K562 (cell line): ENCODE measurements around the gene HGF. TPM values are rescaled to one million over a fixed set of nuclear protein-coding genes. Genes with fewer than 3 reads are reported as not detected.

Experiments used
- ATAC-seq: fragments of 200-7000 bp; cut with Tn5 transposase; 3 replicates; pipeline ENCODE4 v1.9.1; 2020; ENCODE audit warnings: moderate library complexity
- BruUV-seq: library from RNA; stranded (reverse); fragments of 400-500 nt; replicated peaks from 2 replicates; lab custom pipeline; 2021; lab: Mats Ljungman, UMichigan
- CTCF ChIA-PET: fragments of 300-600 bp; formaldehyde crosslinking; extraction: SDS; loops from one replicate; lab custom pipeline; 2021; ENCODE audit warnings: low intra/inter-chr PET ratio; lab: Yijun Ruan, JAX
- POLR2A ChIA-PET: fragments of 300-600, 350-650 bp; sonication (Branson Sonifier 250); formaldehyde crosslinking; extraction: SDS; loops from one replicate; lab custom pipeline; 2021; ENCODE audit warnings: antibody characterized with exemption, inconsistent platforms; lab: Yijun Ruan, JAX
- DNase-seq, 4 experiments: peaks; one replicate each; pipeline versions ENCODE4 v3.0.0 to v3.0.0-alpha.2; 2011 to 2018; ENCODE audit warnings: low spot score in 3 of 4, mixed read lengths in 3 of 4; ENCODE audit errors: extremely low read depth in 1 of 4
- FAIRE-seq: peaks from 2 replicates; lab custom pipeline; 2011; peaks lifted over from hg19 to GRCh38; lab: Jason Lieb, UNC
- H2AFZ ChIP-seq: 2 replicates; pipeline ENCODE4 v1.6.0; 2011; ENCODE audit warnings: low read depth, low read length, control low read depth, inconsistent platforms
- H3K27ac ChIP-seq: fragments of 200-600 bp; 3 replicates; pipeline ENCODE4 v1.8.0; 2011; ENCODE audit warnings: low read depth, mild to moderate bottlenecking, control low read depth, inconsistent platforms, low read length, moderate library complexity, mixed read lengths; ENCODE audit errors: extremely low read depth
- H3K27me3 ChIP-seq, 2 experiments: fragments of 300-600 bp in 1 of 2; 2 replicates in 1 of 2; 3 replicates in 1 of 2; pipeline versions ENCODE4 v1.6.0 to v1.8.0; 2011; ENCODE audit warnings: inconsistent platforms in 2 of 2, low read length in 2 of 2, mild to moderate bottlenecking in 1 of 2, mixed read lengths in 1 of 2, moderate library complexity in 1 of 2; ENCODE audit not compliant: control insufficient read depth in 2 of 2, insufficient read depth in 2 of 2
- H3K36me3 ChIP-seq: fragments of 300-600 bp; 3 replicates; pipeline ENCODE4 v1.8.0; 2011; ENCODE audit warnings: mild to moderate bottlenecking, low read length, inconsistent platforms; ENCODE audit not compliant: control insufficient read depth, insufficient read depth
- H3K4me1 ChIP-seq, 2 experiments: fragments of 200-600 bp in 1 of 2; replicated peaks in 1 of 2; 2 replicates in 1 of 2; 3 replicates in 1 of 2; pipeline versions ENCODE4 v1.5.1 to v1.8.0; 2011; ENCODE audit warnings: inconsistent platforms in 2 of 2, low read length in 2 of 2, mild to moderate bottlenecking in 1 of 2, mixed read lengths in 1 of 2, moderate library complexity in 1 of 2; ENCODE audit not compliant: control insufficient read depth in 2 of 2, insufficient read depth in 2 of 2
- H3K4me2 ChIP-seq: 2 replicates; pipeline ENCODE4 v1.6.1; 2011; ENCODE audit warnings: low read length, control low read depth, inconsistent platforms, mixed read lengths; ENCODE audit not compliant: insufficient read depth
- H3K4me3 ChIP-seq: fragments of 200-600 bp; sonication (generic), shearing (Covaris generic); 2 replicates; pipeline ENCODE4 v1.5.1; 2016; ENCODE audit warnings: control low read depth, inconsistent platforms
- H3K79me2 ChIP-seq: fragments of 200-600 bp; 3 replicates; pipeline ENCODE4 v1.8.0; 2011; ENCODE audit warnings: low read length, inconsistent platforms; ENCODE audit not compliant: control insufficient read depth, insufficient read depth
- H3K9ac ChIP-seq, 2 experiments: 2 replicates each; pipeline versions ENCODE4 v1.6.0 to v1.6.1; 2011; ENCODE audit warnings: low read depth in 2 of 2, low read length in 2 of 2, control low read depth in 1 of 2, inconsistent platforms in 1 of 2, mild to moderate bottlenecking in 1 of 2, mixed read lengths in 1 of 2; ENCODE audit not compliant: insufficient read depth in 1 of 2
- H3K9me1 ChIP-seq: one replicate; pipeline ENCODE4 v1.6.0; 2011; ENCODE audit warnings: inconsistent platforms, mild to moderate bottlenecking, low read length, moderate library complexity; ENCODE audit not compliant: control insufficient read depth, insufficient read depth
- H3K9me3 ChIP-seq: replicated peaks from 2 replicates; pipeline ENCODE4 v1.5.1; 2011; ENCODE audit warnings: low read depth, low read length, inconsistent platforms; ENCODE audit not compliant: control insufficient read depth, insufficient read depth
- H4K20me1 ChIP-seq: replicated peaks from 2 replicates; pipeline ENCODE4 v1.6.1; 2011; ENCODE audit warnings: low read length, inconsistent platforms, mixed read lengths; ENCODE audit not compliant: control insufficient read depth, insufficient read depth
- ARID2 ChIP-seq: fragments of 450-650 bp; IDR thresholded peaks from 2 replicates; pipeline ENCODE4 v1.6.1; 2017; ENCODE audit warnings: antibody characterized with exemption, mild to moderate bottlenecking
- ASH1L ChIP-seq: fragments of 450-650 bp; IDR thresholded peaks from 2 replicates; pipeline ENCODE4 v1.6.1; 2018; ENCODE audit warnings: borderline replicate concordance, mild to moderate bottlenecking, low read depth; ENCODE audit not compliant: partially characterized antibody
- DMBX1 ChIP-seq: fragments of 250-450 bp; sonication (Bioruptor Pico); IDR thresholded peaks from 2 replicates; pipeline ENCODE4 v1.8.0; 2022; ENCODE audit warnings: inconsistent platforms, mild to moderate bottlenecking, moderate library complexity, borderline replicate concordance
- HDGF ChIP-seq: fragments of 450-650 bp; IDR thresholded peaks from 2 replicates; pipeline ENCODE4 v1.6.1; 2016
- KDM1A ChIP-seq, 2 experiments: fragments of 450-650 bp; IDR thresholded peaks; 2 replicates each; pipeline ENCODE4 v1.6.1; 2016; ENCODE audit warnings: mild to moderate bottlenecking in 2 of 2
- LEF1 ChIP-seq: fragments of 450-650 bp; IDR thresholded peaks from 2 replicates; pipeline ENCODE4 v1.6.1; 2016; ENCODE audit warnings: mild to moderate bottlenecking
- MTA1 ChIP-seq: fragments of 450-650 bp; IDR thresholded peaks from 2 replicates; pipeline ENCODE4 v1.6.1; 2017; ENCODE audit warnings: borderline replicate concordance
- NFYB ChIP-seq: IDR thresholded peaks from 2 replicates; pipeline ENCODE4 v1.6.1; 2011; ENCODE audit warnings: mild to moderate bottlenecking, moderate library complexity; ENCODE audit not compliant: insufficient read length; ENCODE audit errors: extremely low read depth
- NR4A1 ChIP-seq, 2 experiments: fragments of 250-450 bp in 1 of 2; fragments of 450-650 bp in 1 of 2; sonication (Bioruptor Pico) in 1 of 2; IDR thresholded peaks; 2 replicates each; pipeline versions ENCODE4 v1.4.0 to v1.6.1; 2016 to 2020; ENCODE audit warnings: mild to moderate bottlenecking in 2 of 2, missing compliant biosample characterization in 1 of 2, missing genetic modification characterization in 1 of 2, moderate library complexity in 1 of 2
- PRPF4 ChIP-seq: fragments of 200-400 bp; formaldehyde crosslinking; IDR thresholded peaks from one replicate; pipeline ENCODE4 v1.6.1; 2017; ENCODE audit warnings: low read length, low read depth, mild to moderate bottlenecking; ENCODE audit not compliant: insufficient read depth, poor library complexity, severe bottlenecking
- RNF2 ChIP-seq: sonication (generic); IDR thresholded peaks from 2 replicates; pipeline ENCODE4 v1.6.1; 2016
- TRIM24 ChIP-seq, 2 experiments: fragments of 450-650 bp; IDR thresholded peaks; 2 replicates each; pipeline ENCODE4 v1.6.1; 2016
- ZFPM2 ChIP-seq: fragments of 250-450 bp; sonication (Bioruptor Pico); IDR thresholded peaks from 2 replicates; pipeline ENCODE4 v1.5.1; 2022; ENCODE audit warnings: mild to moderate bottlenecking
- ZKSCAN1 ChIP-seq: fragments of 150-350 bp; IDR thresholded peaks from 2 replicates; pipeline ENCODE4 v1.6.1; 2016; ENCODE audit warnings: low read depth, low read length
- ZNF24 ChIP-seq: fragments of 450-650 bp; IDR thresholded peaks from 2 replicates; pipeline ENCODE4 v1.6.1; 2016
- WGBS: fragments of 100-300 bp; shearing (Covaris generic); methylation state at CpG from one replicate; pipeline ENCODE4 v1.1.6; 2016; ENCODE audit warnings: low coverage, mixed read lengths; ENCODE audit not compliant: insufficient coverage; ENCODE audit errors: missing lambda C conversion rate; 5-methylcytosine and 5-hydroxymethylcytosine counted together
- in situ Hi-C: fragments of 300-500 bp; cut with MboI; formaldehyde crosslinking; loops from 4 replicates; pipeline ENCODE4 v1.15.0; 2018; ENCODE audit warnings: inconsistent platforms, mixed read lengths
- intact Hi-C: fragments of 100-400 bp; cut with micrococcal nuclease; formaldehyde crosslinking; loops from 2 replicates; pipeline ENCODE4 v1.14.2; 2022
- polyA plus RNA-seq, 8 experiments: library from polyadenylated mRNA; depleted of rRNA in 4 of 8; stranded (reverse) in 5 of 8; unstranded in 3 of 8; fragments of >200 nt; fragmentation: Nextera tagmentation in 2 of 8; fragmentation: Illumina TruSeq in 1 of 8; extraction: Ambion mirVana in 2 of 8; extraction: Trizol in 1 of 8; gene quantifications; 2 replicates each; pipeline versions ENCODE4 v1.2.1 to v1.2.3, GENCODE V29; 2011 to 2014; ENCODE audit warnings: inconsistent platforms in 1 of 8, missing spikeins in 1 of 8
- total RNA-seq, 7 experiments: library from RNA; depleted of rRNA in 6 of 7; stranded (reverse); fragments of >200 nt in 6 of 7; fragmentation: Illumina TruSeq in 2 of 7; extraction: Trizol in 2 of 7; gene quantifications; 2 replicates each; pipeline versions ENCODE4 v1.2.1 to v1.2.3, GENCODE V29; 2011 to 2021; ENCODE audit warnings: low replicate concordance in 1 of 7
- TF ChIP-seq, protein P1 (sequence below): sonication (generic); formaldehyde crosslinking; IDR thresholded peaks from 2 replicates; pipeline ENCODE4 v1.8.1; 2023; ENCODE audit warnings: mild to moderate bottlenecking, missing genetic modification reagents
- TF ChIP-seq, protein P2 (sequence below): fragments of 450-650 bp; IDR thresholded peaks from 2 replicates; pipeline ENCODE4 v1.6.1; 2014; ENCODE audit warnings: low read depth, mild to moderate bottlenecking, moderate library complexity, borderline replicate concordance
- TF ChIP-seq, protein P3 (sequence below): sonication (generic); formaldehyde crosslinking; IDR thresholded peaks from 2 replicates; pipeline ENCODE4 v1.5.0; 2020; ENCODE audit warnings: missing genetic modification reagents

Gene HGF
- total and polyA plus RNA-seq, 9 of the 15 experiments (the other 6 are each of a cell fraction or from before 2014, with no cell fraction given): 0.02 TPM; not detected in 8

GRCh38 chr7:81652225-81652624, 117.6 kb downstream of the HGF start:
- Histone ChIP-seq H2AFZ (no peak overlapping the region), H3K9ac (no peak overlapping the region), H3K79me2 (no peaks in the 10 kb centered on the region), H3K9me3 (no peaks in the 10 kb centered on the region), H3K27me3 (no peaks in the 10 kb centered on the region), H3K27ac (no peak overlapping the region), H3K4me2 (no peak overlapping the region), H4K20me1 (no peaks in the 10 kb centered on the region), H3K36me3 (no peaks in the 10 kb centered on the region), H3K9me1 (no peaks in the 10 kb centered on the region), H3K4me1 (no peaks in the 10 kb centered on the region), H3K4me3 (no peak overlapping the region)
- DNase-seq: no peak
- intact Hi-C loops (no loop called here), in situ Hi-C loops (no loop called here)
- ChIA-PET CTCF (no interaction called here), POLR2A (no interaction called here)
- ATAC-seq: no peak
- WGBS: 0% methylated on average over 1 of the region's 1 CpG
- no TSS peak for BruUV-seq
- TF ChIP-seq RNF2: no peak
- no peak for TF ChIP-seq DMBX1 (CRISPR knock-in tag)
- TF ChIP-seq KDM1A (IDR thresholded peaks at IDR 0.05): no peak
- TF ChIP-seq, protein P1, sequence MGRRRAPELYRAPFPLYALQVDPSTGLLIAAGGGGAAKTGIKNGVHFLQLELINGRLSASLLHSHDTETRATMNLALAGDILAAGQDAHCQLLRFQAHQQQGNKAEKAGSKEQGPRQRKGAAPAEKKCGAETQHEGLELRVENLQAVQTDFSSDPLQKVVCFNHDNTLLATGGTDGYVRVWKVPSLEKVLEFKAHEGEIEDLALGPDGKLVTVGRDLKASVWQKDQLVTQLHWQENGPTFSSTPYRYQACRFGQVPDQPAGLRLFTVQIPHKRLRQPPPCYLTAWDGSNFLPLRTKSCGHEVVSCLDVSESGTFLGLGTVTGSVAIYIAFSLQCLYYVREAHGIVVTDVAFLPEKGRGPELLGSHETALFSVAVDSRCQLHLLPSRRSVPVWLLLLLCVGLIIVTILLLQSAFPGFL (CRISPR knock-in tag): no peak
- no peak for TF ChIP-seq HDGF
- TF ChIP-seq ZKSCAN1: no peak
- TF ChIP-seq ZFPM2 (CRISPR knock-in tag): no peak
- no peak for TF ChIP-seq LEF1
- no peak for TF ChIP-seq MTA1
- no peak for TF ChIP-seq NR4A1 (CRISPR knock-in tag; IDR thresholded peaks at IDR 0.05)
- TF ChIP-seq NR4A1 (tag; IDR thresholded peaks at IDR 0.05): no peak
- no peak for TF ChIP-seq PRPF4
- no peak for TF ChIP-seq TRIM24 (IDR thresholded peaks at IDR 0.05)
- TF ChIP-seq ARID2: no peak
- TF ChIP-seq, protein P2, sequence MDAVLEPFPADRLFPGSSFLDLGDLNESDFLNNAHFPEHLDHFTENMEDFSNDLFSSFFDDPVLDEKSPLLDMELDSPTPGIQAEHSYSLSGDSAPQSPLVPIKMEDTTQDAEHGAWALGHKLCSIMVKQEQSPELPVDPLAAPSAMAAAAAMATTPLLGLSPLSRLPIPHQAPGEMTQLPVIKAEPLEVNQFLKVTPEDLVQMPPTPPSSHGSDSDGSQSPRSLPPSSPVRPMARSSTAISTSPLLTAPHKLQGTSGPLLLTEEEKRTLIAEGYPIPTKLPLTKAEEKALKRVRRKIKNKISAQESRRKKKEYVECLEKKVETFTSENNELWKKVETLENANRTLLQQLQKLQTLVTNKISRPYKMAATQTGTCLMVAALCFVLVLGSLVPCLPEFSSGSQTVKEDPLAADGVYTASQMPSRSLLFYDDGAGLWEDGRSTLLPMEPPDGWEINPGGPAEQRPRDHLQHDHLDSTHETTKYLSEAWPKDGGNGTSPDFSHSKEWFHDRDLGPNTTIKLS: no peak
- no peak for TF ChIP-seq ASH1L
- no peak for TF ChIP-seq NFYB
- TF ChIP-seq ZNF24: no peak
- TF ChIP-seq, protein P3, sequence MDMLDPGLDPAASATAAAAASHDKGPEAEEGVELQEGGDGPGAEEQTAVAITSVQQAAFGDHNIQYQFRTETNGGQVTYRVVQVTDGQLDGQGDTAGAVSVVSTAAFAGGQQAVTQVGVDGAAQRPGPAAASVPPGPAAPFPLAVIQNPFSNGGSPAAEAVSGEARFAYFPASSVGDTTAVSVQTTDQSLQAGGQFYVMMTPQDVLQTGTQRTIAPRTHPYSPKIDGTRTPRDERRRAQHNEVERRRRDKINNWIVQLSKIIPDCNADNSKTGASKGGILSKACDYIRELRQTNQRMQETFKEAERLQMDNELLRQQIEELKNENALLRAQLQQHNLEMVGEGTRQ: no peak
- no peak for FAIRE-seq
